Neural progenitor cell (in vitro differentiated cells): Measurements from ENCODE around the gene C4BPA. TPM values are rescaled to one million over a fixed set of nuclear protein-coding genes. Genes with fewer than 3 reads are reported as not detected.

Experiments
- DNase-seq: peaks from one replicate; pipeline ENCODE4 v3.0.0-alpha.2; 2016; ENCODE audit warnings: low spot score
- H2AFZ ChIP-seq: fragments of 200-600 bp; sonication (generic); replicated peaks from 2 replicates; pipeline ENCODE4 v1.6.1; 2016; ENCODE audit warnings: antibody characterized with exemption
- H3F3A ChIP-seq: fragments of 200-600 bp; sonication (generic); 2 replicates; pipeline ENCODE4 v1.6.1; 2016; ENCODE audit warnings: antibody characterized with exemption, low read depth
- H3K27ac ChIP-seq: fragments of 200-600 bp; sonication (generic); 2 replicates; pipeline ENCODE4 v1.5.1; 2016; ENCODE audit warnings: mild to moderate bottlenecking
- H3K27me3 ChIP-seq: fragments of 200-600 bp; sonication (generic); 2 replicates; pipeline ENCODE4 v1.6.1; 2016; ENCODE audit warnings: mild to moderate bottlenecking, moderate library complexity
- H3K36me3 ChIP-seq: fragments of 200-600 bp; sonication (generic); 2 replicates; pipeline ENCODE4 v1.5.1; 2016
- H3K4me1 ChIP-seq: fragments of 200-600 bp; sonication (generic); 2 replicates; pipeline ENCODE4 v1.6.1; 2016; ENCODE audit warnings: mixed run types
- H3K4me2 ChIP-seq: fragments of 200-600 bp; sonication (generic); 2 replicates; pipeline ENCODE4 v1.6.1; 2016
- H3K4me3 ChIP-seq: fragments of 200-600 bp; sonication (generic); 2 replicates; pipeline ENCODE4 v1.5.1; 2016
- H3K79me2 ChIP-seq: fragments of 200-600 bp; sonication (generic); 2 replicates; pipeline ENCODE4 v1.6.1; 2016; ENCODE audit warnings: low read depth
- H3K9ac ChIP-seq: fragments of 200-600 bp; sonication (generic); 2 replicates; pipeline ENCODE4 v1.6.1; 2016
- H3K9me3 ChIP-seq: fragments of 200-600 bp; sonication (generic); 2 replicates; pipeline ENCODE4 v1.5.1; 2016; ENCODE audit warnings: low read depth
- H4K20me1 ChIP-seq: fragments of 200-600 bp; sonication (generic); 2 replicates; pipeline ENCODE4 v1.6.1; 2016; ENCODE audit warnings: low read depth
- H3K27ac Mint-ChIP-seq: 3 replicates; pipeline ENCODE4 v1.8.0; 2021; ENCODE audit warnings: mixed read lengths
- H3K27me3 Mint-ChIP-seq: 2 replicates; pipeline ENCODE4 v1.8.0; 2022; ENCODE audit warnings: low read depth, mild to moderate bottlenecking, inconsistent platforms, moderate library complexity, mixed read lengths; ENCODE audit not compliant: insufficient read depth
- H3K36me3 Mint-ChIP-seq: 3 replicates; pipeline ENCODE4 v1.8.0; 2021; ENCODE audit warnings: mixed read lengths
- H3K4me1 Mint-ChIP-seq: 3 replicates; pipeline ENCODE4 v1.8.0; 2021; ENCODE audit warnings: mixed read lengths
- H3K4me3 Mint-ChIP-seq: 3 replicates; pipeline ENCODE4 v1.8.0; 2021; ENCODE audit warnings: mild to moderate bottlenecking, moderate library complexity, mixed read lengths
- H3K9me3 Mint-ChIP-seq: 3 replicates; pipeline ENCODE4 v1.8.0; 2020; ENCODE audit warnings: mixed read lengths
- CTCF ChIP-seq: fragments of 200-600 bp; sonication (generic); IDR thresholded peaks from 2 replicates; pipeline ENCODE4 v1.5.1; 2017; ENCODE audit warnings: antibody characterized with exemption, mild to moderate bottlenecking
- EZH2 ChIP-seq: fragments of 200-600 bp; sonication (generic); IDR thresholded peaks from 2 replicates; pipeline ENCODE4 v1.6.1; 2017; ENCODE audit warnings: antibody characterized with exemption, mild to moderate bottlenecking, moderate library complexity
- EZH2phosphoT487 ChIP-seq: fragments of 200-600 bp; sonication (generic); IDR thresholded peaks from 2 replicates; pipeline ENCODE4 v1.6.1; 2017; ENCODE audit warnings: antibody characterized with exemption
- total RNA-seq: library from RNA; depleted of rRNA; stranded (reverse); fragments of >200 nt; gene quantifications from 2 replicates; pipeline ENCODE4 v1.2.3, GENCODE V29; 2015; ENCODE audit warnings: low replicate concordance

The C4BPA gene
- total RNA-seq, 1 donor from 2014 or later: not detected

DNA sequence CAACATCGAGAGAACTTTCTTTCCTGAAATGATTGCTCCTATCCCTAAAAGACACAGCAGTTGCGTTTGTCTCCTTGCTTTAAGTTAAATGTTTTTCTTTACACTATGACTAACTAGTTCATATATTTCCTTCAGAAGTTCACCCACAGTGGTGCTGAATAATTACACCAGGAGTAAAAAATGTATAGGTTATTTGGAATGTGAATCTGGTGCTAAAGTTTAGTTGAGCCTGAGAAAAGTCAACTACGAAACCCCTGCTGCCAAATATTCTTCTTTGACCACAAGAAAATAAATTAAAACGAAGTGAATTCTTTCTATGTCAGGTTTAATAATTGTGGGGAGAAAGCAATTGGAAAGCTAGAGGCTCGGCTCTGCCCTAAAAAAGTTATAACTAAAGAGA lies 52.8 kb downstream of the C4BPA start:
- H3K9me3 Mint-ChIP-seq: peaks cover 5% of the 10 kb centered on the region
- TF ChIP-seq EZH2 (no peak), CTCF (no peak), EZH2phosphoT487 (no peak)
- no peaks in the 10 kb centered on the region for H3K27me3 Mint-ChIP-seq
- Histone ChIP-seq H3K9me3 (no peaks in the 10 kb centered on the region), H3K36me3 (no peaks in the 10 kb centered on the region), H3K27me3 (no peaks in the 10 kb centered on the region), H3K79me2 (no peaks in the 10 kb centered on the region), H3K4me2 (no peak overlapping the region), H3K9ac (no peak overlapping the region), H3K4me1 (no peaks in the 10 kb centered on the region), H2AFZ (no peak overlapping the region), H3F3A (no peaks in the 10 kb centered on the region), H3K4me3 (no peak overlapping the region), H4K20me1 (no peaks in the 10 kb centered on the region), H3K27ac (no peak overlapping the region)
- no peaks in the 10 kb centered on the region for H3K4me1 Mint-ChIP-seq
- no peaks in the 10 kb centered on the region for H3K36me3 Mint-ChIP-seq
- no peak overlapping the region for H3K4me3 Mint-ChIP-seq
- DNase-seq: no peak
- H3K27ac Mint-ChIP-seq: no peak overlapping the region

DNA sequence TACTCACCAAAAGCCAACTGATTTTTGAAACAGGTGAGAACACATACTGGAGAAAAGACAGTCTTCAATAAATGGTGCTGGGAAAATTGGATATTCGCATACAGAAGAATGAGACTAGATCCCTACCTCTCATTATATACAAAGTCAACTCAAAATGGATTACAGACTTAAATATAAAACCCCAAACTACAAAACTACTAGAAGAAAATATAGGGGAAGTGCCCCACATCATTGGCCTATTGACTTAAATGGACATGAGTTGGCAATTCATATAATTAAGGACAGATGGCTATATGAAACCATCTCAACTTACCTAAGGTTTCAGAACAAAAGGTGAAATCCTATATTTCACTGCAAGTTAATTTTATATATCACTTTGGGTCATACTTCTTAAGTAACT lies 60.1 kb downstream of the C4BPA start:
- TF ChIP-seq EZH2phosphoT487 (no peak), EZH2 (no peak), CTCF (no peak)
- H3K36me3 Mint-ChIP-seq: no peaks in the 10 kb centered on the region

GRCh38 chr1:207172321-207172720 lies 68.3 kb downstream of the C4BPA start:
- no peak overlapping the region for H3K9ac ChIP-seq
- TF ChIP-seq EZH2: no peak
- no peak for TF ChIP-seq CTCF
- TF ChIP-seq EZH2phosphoT487: no peak
- no peaks in the 10 kb centered on the region for H3F3A ChIP-seq
- no peak overlapping the region for H3K4me2 ChIP-seq
- Mint-ChIP-seq H3K27ac (no peak overlapping the region), H3K36me3 (no peaks in the 10 kb centered on the region), H3K27me3 (no peaks in the 10 kb centered on the region), H3K9me3 (no peaks in the 10 kb centered on the region), H3K4me1 (peaks cover 4% of the 10 kb centered on the region), H3K4me3 (no peak overlapping the region)
- H3K27me3 ChIP-seq: no peaks in the 10 kb centered on the region
- no peak overlapping the region for H2AFZ ChIP-seq
- H3K9me3 ChIP-seq: peaks cover 5% of the 10 kb centered on the region
- no peaks in the 10 kb centered on the region for H3K36me3 ChIP-seq
- DNase-seq: no peak
- no peaks in the 10 kb centered on the region for H3K79me2 ChIP-seq
- no peaks in the 10 kb centered on the region for H3K4me1 ChIP-seq
- H3K27ac ChIP-seq: no peak overlapping the region
- no peaks in the 10 kb centered on the region for H4K20me1 ChIP-seq
- no peak overlapping the region for H3K4me3 ChIP-seq

More for the DNA sequence above, 60.1 kb downstream of the C4BPA start:
- Histone ChIP-seq H3K4me2 (no peak overlapping the region), H3K27ac (no peak overlapping the region), H3K9me3 (no peaks in the 10 kb centered on the region), H3F3A (no peaks in the 10 kb centered on the region), H3K4me1 (no peaks in the 10 kb centered on the region), H3K4me3 (no peak overlapping the region), H3K79me2 (no peaks in the 10 kb centered on the region), H3K9ac (no peak overlapping the region), H2AFZ (no peak overlapping the region), H3K27me3 (no peaks in the 10 kb centered on the region), H3K36me3 (no peaks in the 10 kb centered on the region), H4K20me1 (no peaks in the 10 kb centered on the region)
- Mint-ChIP-seq H3K27me3 (no peaks in the 10 kb centered on the region), H3K4me1 (no peaks in the 10 kb centered on the region), H3K4me3 (no peak overlapping the region), H3K27ac (no peak overlapping the region), H3K9me3 (no peaks in the 10 kb centered on the region)
- DNase-seq: no peak

GRCh38 chr1:207172885-207173284 lies 68.9 kb downstream of the C4BPA start:
- H4K20me1 ChIP-seq: no peaks in the 10 kb centered on the region
- H3K4me1 ChIP-seq: peaks cover 3% of the 10 kb centered on the region
- no peak for DNase-seq
- no peak overlapping the region for H3K4me3 Mint-ChIP-seq
- no peak overlapping the region for H2AFZ ChIP-seq
- no peaks in the 10 kb centered on the region for H3K79me2 ChIP-seq
- no peak overlapping the region for H3K27ac Mint-ChIP-seq
- H3K9me3 Mint-ChIP-seq: no peaks in the 10 kb centered on the region
- no peak overlapping the region for H3K9ac ChIP-seq
- no peaks in the 10 kb centered on the region for H3F3A ChIP-seq
- H3K4me2 ChIP-seq: no peak overlapping the region
- peaks cover 5% of the 10 kb centered on the region for H3K9me3 ChIP-seq
- H3K4me3 ChIP-seq: no peak overlapping the region
- no peak for TF ChIP-seq CTCF
- no peak for TF ChIP-seq EZH2phosphoT487
- no peak for TF ChIP-seq EZH2
- no peaks in the 10 kb centered on the region for H3K36me3 Mint-ChIP-seq
- H3K27ac ChIP-seq: no peak overlapping the region
- peaks cover 4% of the 10 kb centered on the region for H3K4me1 Mint-ChIP-seq
- no peaks in the 10 kb centered on the region for H3K36me3 ChIP-seq
- no peaks in the 10 kb centered on the region for H3K27me3 ChIP-seq
- H3K27me3 Mint-ChIP-seq: no peaks in the 10 kb centered on the region
